Measurements from ENCODE around the gene HOXB8. TPM values are rescaled to one million over a fixed set of nuclear protein-coding genes. Genes with fewer than 3 reads are reported as not detected.

Gene HOXB8
- total RNA-seq, 1 experiment from 2014 or later, result 28.2 TPM

DNA sequence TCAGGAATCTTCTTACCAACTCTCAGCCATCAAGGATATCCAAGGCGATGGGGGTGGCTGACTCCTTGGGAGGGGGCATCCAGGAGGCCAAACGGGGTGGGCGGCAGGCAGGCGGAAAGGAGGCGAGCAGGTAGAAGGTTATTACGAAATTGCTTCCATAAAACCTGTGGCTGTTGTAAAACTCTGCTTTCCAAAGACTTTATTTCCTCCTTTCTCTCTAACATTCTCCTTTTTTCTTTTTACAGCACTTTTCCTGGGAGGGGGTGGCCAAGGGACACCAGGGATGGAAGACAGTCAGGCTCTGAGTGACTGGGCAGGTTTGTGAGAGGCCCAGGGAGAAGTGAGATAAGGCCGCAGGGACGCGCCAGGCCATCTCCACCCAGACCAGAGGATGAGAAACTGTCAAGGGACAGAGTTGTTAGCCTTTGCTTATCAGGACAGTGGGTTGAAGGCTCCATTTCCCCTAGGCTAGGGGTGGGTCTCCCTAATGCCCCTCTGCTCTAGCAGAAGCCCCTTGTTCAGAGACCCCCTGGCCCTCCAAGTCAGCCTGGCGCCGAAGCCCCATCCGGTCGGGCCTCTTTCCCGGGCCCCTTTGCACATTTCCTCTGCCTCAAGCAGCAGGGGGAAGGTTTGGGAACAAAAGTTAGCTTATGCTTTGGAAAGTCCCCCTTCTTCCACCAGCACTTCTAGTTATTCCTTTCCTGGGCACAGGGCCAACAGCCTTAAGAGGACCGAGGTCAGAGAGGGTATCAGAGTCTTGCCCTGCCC is 16.0 kb upstream of the HOXB8 start:
- Mint-ChIP-seq H3K4me3 (ENCODE audit: low read depth, unreplicated experiment) (no peak overlapping the region), H3K27me3 (ENCODE audit: unreplicated experiment) (peaks cover 14% of the 10 kb centered on the region), H3K9me3 (ENCODE audit: low read depth, unreplicated experiment) (no peaks in the 10 kb centered on the region), H3K4me1 (ENCODE audit: low read depth, unreplicated experiment) (peaks cover 9% of the 10 kb centered on the region), H3K27ac (ENCODE audit: unreplicated experiment) (no peak overlapping the region), H3K36me3 (ENCODE audit: insufficient read depth, unreplicated experiment) (peaks cover 61% of the 10 kb centered on the region)
- no peak for TF ChIP-seq CTCF (IDR thresholded peaks at IDR 0.05; ENCODE audit: unreplicated experiment)
- intact Hi-C loops (cut with micrococcal nuclease; ENCODE audit: unreplicated experiment), result no loop called here
- BruUV-seq (replicated peaks), result no TSS peak
- DNase-seq, result no peak
- CTCF ChIA-PET, result no interaction called here

DNA sequence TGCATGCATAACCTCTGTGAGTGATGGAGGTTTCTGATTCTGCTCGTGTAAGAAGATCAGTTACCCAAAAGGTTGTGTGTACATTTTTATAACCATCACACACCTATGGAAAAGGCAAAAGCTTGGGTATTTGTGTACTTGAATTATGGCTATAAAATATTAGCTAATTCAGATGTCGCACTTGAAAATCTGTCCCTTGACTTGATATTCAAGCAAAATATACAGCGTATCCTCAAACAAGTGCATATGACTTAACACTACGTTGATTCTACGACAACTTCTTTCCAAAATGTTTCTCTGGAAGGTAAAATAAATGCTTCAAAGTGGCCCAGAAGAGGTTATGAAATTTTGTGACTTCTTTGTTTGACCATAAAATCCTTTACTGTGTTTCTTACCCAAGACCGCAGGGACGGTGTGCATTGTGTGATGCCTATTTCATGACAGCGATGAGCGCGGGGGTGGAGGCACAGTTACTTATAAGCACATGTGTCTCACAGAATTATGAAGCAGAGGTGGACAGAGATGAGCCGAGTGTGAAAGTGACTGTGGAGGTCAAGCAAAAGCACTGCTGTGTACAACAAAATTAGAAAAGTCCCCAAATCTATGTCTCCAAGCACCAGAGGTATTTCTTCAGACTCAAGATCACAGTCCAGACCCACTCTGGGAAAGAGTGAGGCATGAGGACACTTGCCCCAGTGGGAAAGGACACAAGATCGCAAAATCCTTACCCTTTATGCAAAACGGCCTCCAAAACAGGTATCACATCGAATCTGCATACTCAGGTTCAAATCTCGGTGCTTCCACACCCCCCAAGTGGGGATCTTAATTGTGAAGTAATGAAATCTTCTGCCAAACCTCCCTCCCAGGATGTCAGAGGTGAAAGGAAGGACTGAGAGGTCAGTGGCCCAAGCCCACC is 15.2 kb upstream of the HOXB8 start:
- no peak for TF ChIP-seq CTCF (IDR thresholded peaks at IDR 0.05; ENCODE audit: unreplicated experiment)
- H3K4me1 Mint-ChIP-seq (ENCODE audit: low read depth, unreplicated experiment), result peaks cover 9% of the 10 kb centered on the region
- DNase-seq, result no peak
- peaks cover 61% of the 10 kb centered on the region for H3K36me3 Mint-ChIP-seq (ENCODE audit: insufficient read depth, unreplicated experiment)
- no peaks in the 10 kb centered on the region for H3K9me3 Mint-ChIP-seq (ENCODE audit: low read depth, unreplicated experiment)
- no peak overlapping the region for H3K4me3 Mint-ChIP-seq (ENCODE audit: low read depth, unreplicated experiment)
- peaks cover 19% of the 10 kb centered on the region for H3K27me3 Mint-ChIP-seq (ENCODE audit: unreplicated experiment)
- no peak overlapping the region for H3K27ac Mint-ChIP-seq (ENCODE audit: unreplicated experiment)
- no TSS peak for BruUV-seq (replicated peaks)
- intact Hi-C loops (cut with micrococcal nuclease; ENCODE audit: unreplicated experiment), result no loop called here
- CTCF ChIA-PET, result interaction anchor here (0.6 kb wide), 1 partner anchor 417 kb away, joined by 5 read pairs; no protein-coding TSS in a partner anchor

DNA sequence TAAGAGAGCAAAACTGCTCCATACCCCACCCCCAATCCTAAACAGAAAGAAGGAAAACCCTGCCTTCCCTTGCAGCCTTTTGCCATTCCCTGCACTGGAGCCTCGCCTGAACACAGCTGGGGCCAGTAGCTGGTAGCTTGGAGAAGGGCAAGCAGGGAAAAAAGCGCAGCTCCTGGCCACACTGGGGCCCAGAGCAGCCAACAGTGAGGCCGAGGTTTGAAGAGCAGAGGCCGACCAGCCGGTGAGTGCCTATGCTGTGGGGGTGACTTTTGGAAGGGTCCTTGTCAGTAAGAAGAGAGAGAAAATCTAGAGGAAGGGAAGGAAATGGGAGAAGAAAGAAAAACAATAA is 14.3 kb upstream of the HOXB8 start:
- no peak for TF ChIP-seq CTCF (IDR thresholded peaks at IDR 0.05; ENCODE audit: unreplicated experiment)
- BruUV-seq (replicated peaks), result no TSS peak
- H3K36me3 Mint-ChIP-seq (ENCODE audit: insufficient read depth, unreplicated experiment), result peaks cover 61% of the 10 kb centered on the region
- CTCF ChIA-PET, result interaction anchor here (0.6 kb wide), 3 partner anchors 244 to 416 kb away, joined by 3 to 5 read pairs (median 3); no protein-coding TSS in a partner anchor
- no peak overlapping the region for H3K4me3 Mint-ChIP-seq (ENCODE audit: low read depth, unreplicated experiment)
- intact Hi-C loops (cut with micrococcal nuclease; ENCODE audit: unreplicated experiment), result no loop called here
- DNase-seq, result no peak
- H3K4me1 Mint-ChIP-seq (ENCODE audit: low read depth, unreplicated experiment), result peaks cover 9% of the 10 kb centered on the region
- H3K27me3 Mint-ChIP-seq (ENCODE audit: unreplicated experiment), result peaks cover 19% of the 10 kb centered on the region
- H3K9me3 Mint-ChIP-seq (ENCODE audit: low read depth, unreplicated experiment), result no peaks in the 10 kb centered on the region
- no peak overlapping the region for H3K27ac Mint-ChIP-seq (ENCODE audit: unreplicated experiment)

DNA sequence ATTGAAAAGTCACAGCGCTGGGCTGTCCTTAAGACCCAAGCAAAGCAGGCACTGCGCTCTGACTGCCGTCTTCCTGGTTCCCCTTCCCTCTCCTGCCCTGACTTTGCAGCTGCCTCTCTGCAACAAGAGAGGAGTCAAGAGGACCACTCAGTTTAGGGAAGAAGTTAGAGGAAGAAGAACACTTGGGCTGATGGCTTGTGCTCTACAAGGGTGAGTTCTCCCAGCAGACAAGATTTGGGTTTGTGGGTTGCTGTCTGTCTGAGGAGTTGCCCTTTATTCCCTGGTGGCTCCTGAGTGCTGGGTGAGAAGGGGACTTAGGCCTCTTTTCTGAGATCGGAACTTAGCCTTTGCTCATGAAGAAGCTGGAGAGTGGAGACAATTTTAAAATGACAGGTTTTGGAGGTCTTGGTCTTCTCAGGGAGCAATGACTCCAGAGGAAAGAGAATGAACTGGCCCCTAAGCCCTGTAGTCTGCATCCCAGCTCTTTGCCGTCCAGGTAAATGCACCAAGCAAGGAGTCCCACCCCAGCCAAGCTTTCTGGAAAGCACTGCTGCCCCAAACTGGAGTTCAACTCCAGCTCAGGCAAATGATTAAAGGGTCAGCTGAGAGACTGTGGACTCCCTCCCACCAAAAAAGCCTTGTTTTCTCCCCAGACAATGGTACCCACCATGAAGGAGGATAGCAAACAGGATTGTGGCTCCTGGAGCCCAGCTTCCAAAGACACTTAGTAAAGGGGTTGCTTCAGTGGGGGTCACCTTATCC is 13.7 kb upstream of the HOXB8 start:
- TF ChIP-seq CTCF (IDR thresholded peaks at IDR 0.05; ENCODE audit: unreplicated experiment), result no peak
- intact Hi-C loops (cut with micrococcal nuclease; ENCODE audit: unreplicated experiment), result no loop called here
- Mint-ChIP-seq H3K4me1 (ENCODE audit: low read depth, unreplicated experiment) (peaks cover 15% of the 10 kb centered on the region), H3K36me3 (ENCODE audit: insufficient read depth, unreplicated experiment) (peaks cover 63% of the 10 kb centered on the region), H3K4me3 (ENCODE audit: low read depth, unreplicated experiment) (no peak overlapping the region), H3K27me3 (ENCODE audit: unreplicated experiment) (peaks cover 25% of the 10 kb centered on the region), H3K9me3 (ENCODE audit: low read depth, unreplicated experiment) (no peaks in the 10 kb centered on the region), H3K27ac (ENCODE audit: unreplicated experiment) (no peak overlapping the region)
- BruUV-seq (replicated peaks), result no TSS peak
- no peak for DNase-seq
- CTCF ChIA-PET, result interaction anchor here (0.6 kb wide), 2 partner anchors 244 to 372 kb away, joined by 3 read pairs; no protein-coding TSS in a partner anchor

Measured in Calu3 (cell line).